Activated B cell treated with CpG ODN at 0.5 μM for 24 hours (primary cell): ENCODE data around the gene LRRC8A. TPM values are rescaled to one million over a fixed set of nuclear protein-coding genes. Genes with fewer than 3 reads are reported as not detected.

Experiments
- ATAC-seq: fragments of 200-7000 bp; cut with Tn5 transposase; one replicate; pipeline ENCODE4 v1.10.0; 2021; ENCODE audit warnings: low read depth, mild to moderate bottlenecking, moderate library complexity
- CTCF ChIA-PET: fragments of 350-600 bp; sonication (Branson Sonifier 250); formaldehyde crosslinking; loops from one replicate; lab custom pipeline; 2021; ENCODE audit warnings: antibody characterized with exemption; lab: Charles Lee
- POLR2A ChIA-PET: fragments of 350-600 bp; sonication (Branson Sonifier 250); formaldehyde crosslinking; loops from one replicate; lab custom pipeline; 2021; ENCODE audit warnings: antibody characterized with exemption; lab: Charles Lee
- DNase-seq: peaks from one replicate; pipeline ENCODE4 v3.0.0; 2022
- H3K27ac Mint-ChIP-seq: one replicate; pipeline ENCODE4 v1.8.0; 2020; ENCODE audit warnings: mixed read lengths
- H3K27me3 Mint-ChIP-seq: one replicate; pipeline ENCODE4 v1.8.0; 2021; ENCODE audit warnings: mixed read lengths
- H3K36me3 Mint-ChIP-seq: one replicate; pipeline ENCODE4 v1.8.0; 2021; ENCODE audit warnings: low read depth, mixed read lengths
- H3K4me1 Mint-ChIP-seq: one replicate; pipeline ENCODE4 v1.8.0; 2021; ENCODE audit warnings: mixed read lengths
- H3K4me3 Mint-ChIP-seq: one replicate; pipeline ENCODE4 v1.8.0; 2020; ENCODE audit warnings: mild to moderate bottlenecking, mixed read lengths
- H3K9me3 Mint-ChIP-seq: one replicate; pipeline ENCODE4 v1.8.0; 2020; ENCODE audit warnings: mixed read lengths
- intact Hi-C: fragments of 100-400 bp; cut with micrococcal nuclease; formaldehyde crosslinking; loops from one replicate; pipeline ENCODE4 v1.15.1; 2024
- total RNA-seq: library from RNA; stranded (reverse); gene quantifications from 2 replicates; pipeline ENCODE4 v1.2.3, GENCODE V29; 2022
- TF ChIP-seq, protein P1 (sequence below): fragments of 200-600 bp; IDR thresholded peaks from one replicate; pipeline ENCODE4 v1.8.0; 2022; ENCODE audit warnings: antibody characterized with exemption, mild to moderate bottlenecking

The LRRC8A gene
- total RNA-seq, 1 donor from 2014 or later, result 10.4 TPM

DNA sequence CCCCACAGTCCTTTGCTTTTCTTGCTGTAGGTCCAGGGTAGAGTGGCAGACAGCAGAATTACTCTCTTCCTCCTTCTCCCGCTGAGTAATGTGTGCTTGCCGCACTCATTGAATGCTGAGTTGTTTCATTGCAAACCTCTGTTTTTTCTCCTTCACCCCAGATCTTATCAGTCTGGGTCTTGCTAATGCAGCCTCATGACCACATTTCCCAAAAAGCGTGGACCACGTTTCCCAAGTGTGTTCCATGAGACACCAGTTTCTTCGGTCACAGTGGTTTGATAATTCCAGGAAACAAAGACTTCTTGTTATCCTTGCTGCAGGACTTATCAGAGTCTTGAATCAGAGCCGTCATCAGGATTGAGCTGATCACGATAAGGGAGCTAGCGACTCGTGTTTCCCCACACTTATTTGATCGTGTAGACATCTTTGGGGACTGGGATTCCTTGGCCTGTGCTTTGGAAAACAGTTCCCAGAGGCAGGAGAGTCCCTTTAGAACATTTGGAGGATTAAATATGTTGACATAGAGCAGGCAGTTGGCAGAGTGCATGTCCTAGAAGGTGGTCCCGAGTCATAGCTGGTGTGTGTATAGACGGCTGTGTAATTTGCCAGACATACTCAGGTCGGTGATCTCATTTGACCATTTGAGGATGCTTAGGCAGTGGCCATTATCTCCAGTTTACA lies 4.4 kb downstream of the LRRC8A start:
- H3K9me3 Mint-ChIP-seq, result no peaks in the 10 kb centered on the region
- DNase-seq (no peak), ATAC-seq (no peak)
- TF ChIP-seq, protein P1, sequence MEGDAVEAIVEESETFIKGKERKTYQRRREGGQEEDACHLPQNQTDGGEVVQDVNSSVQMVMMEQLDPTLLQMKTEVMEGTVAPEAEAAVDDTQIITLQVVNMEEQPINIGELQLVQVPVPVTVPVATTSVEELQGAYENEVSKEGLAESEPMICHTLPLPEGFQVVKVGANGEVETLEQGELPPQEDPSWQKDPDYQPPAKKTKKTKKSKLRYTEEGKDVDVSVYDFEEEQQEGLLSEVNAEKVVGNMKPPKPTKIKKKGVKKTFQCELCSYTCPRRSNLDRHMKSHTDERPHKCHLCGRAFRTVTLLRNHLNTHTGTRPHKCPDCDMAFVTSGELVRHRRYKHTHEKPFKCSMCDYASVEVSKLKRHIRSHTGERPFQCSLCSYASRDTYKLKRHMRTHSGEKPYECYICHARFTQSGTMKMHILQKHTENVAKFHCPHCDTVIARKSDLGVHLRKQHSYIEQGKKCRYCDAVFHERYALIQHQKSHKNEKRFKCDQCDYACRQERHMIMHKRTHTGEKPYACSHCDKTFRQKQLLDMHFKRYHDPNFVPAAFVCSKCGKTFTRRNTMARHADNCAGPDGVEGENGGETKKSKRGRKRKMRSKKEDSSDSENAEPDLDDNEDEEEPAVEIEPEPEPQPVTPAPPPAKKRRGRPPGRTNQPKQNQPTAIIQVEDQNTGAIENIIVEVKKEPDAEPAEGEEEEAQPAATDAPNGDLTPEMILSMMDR, result no peak
- H3K27me3 Mint-ChIP-seq, result no peaks in the 10 kb centered on the region
- H3K27ac Mint-ChIP-seq, result no peak overlapping the region
- H3K36me3 Mint-ChIP-seq, result peaks cover 41% of the 10 kb centered on the region
- intact Hi-C loops, result no loop called here
- POLR2A ChIA-PET, result no interaction called here
- H3K4me1 Mint-ChIP-seq, result peaks cover 23% of the 10 kb centered on the region
- CTCF ChIA-PET, result no interaction called here
- H3K4me3 Mint-ChIP-seq, result no peak overlapping the region

DNA sequence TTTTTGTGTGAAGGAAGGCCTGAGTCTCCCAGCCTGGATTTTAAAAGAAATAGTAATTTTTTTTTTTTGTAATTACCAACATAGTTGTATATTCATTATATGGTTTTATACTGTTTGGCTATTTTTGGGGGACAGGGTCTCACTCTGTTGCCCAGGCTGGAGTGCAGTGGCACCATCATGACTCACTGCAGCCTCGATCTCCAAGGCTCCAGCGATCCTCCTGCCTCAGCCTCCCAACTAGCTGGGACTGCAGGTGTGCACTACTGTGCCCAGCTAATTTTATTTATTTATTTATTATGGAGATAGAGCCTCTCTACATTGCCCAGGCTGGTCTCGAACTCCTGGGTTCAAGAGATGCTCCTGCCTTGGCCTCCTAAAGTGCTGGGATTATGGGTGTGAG lies 5.1 kb downstream of the LRRC8A start:
- H3K36me3 Mint-ChIP-seq, result peaks cover 36% of the 10 kb centered on the region
- H3K4me3 Mint-ChIP-seq, result no peak overlapping the region
- no peak for DNase-seq
- ChIA-PET POLR2A (no interaction called here), CTCF (no interaction called here)
- H3K27ac Mint-ChIP-seq, result no peak overlapping the region
- H3K4me1 Mint-ChIP-seq, result peaks cover 17% of the 10 kb centered on the region
- H3K9me3 Mint-ChIP-seq, result no peaks in the 10 kb centered on the region
- TF ChIP-seq, protein P1, result no peak
- H3K27me3 Mint-ChIP-seq, result no peaks in the 10 kb centered on the region
- intact Hi-C loops, result no loop called here
- ATAC-seq, result no peak

DNA sequence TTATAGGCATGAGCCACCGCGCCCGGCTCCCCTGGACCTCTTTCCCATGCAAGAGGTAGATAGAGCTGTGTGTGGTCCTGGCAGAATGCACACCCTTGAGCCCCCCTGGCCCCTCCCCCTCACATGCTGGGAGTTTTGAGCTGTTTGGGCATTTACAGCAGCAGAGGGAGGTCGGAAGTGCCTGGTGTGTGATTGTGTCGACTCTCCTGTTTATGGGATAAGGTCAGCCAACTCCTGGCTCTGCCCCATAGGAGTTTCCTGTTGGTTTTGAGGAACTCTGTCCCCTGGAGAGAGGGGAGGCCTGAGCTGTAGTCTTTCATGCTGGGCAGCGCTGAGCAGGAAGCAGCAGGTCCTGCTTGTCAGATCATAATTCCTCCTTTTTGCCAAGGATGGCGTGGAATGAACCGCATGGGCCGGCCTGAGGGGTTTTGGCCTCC lies 6.0 kb downstream of the LRRC8A start:
- CTCF ChIA-PET, result no interaction called here
- POLR2A ChIA-PET, result no interaction called here
- Mint-ChIP-seq H3K27ac (no peak overlapping the region), H3K4me1 (peaks cover 11% of the 10 kb centered on the region), H3K27me3 (no peaks in the 10 kb centered on the region), H3K36me3 (peaks cover 36% of the 10 kb centered on the region), H3K9me3 (no peaks in the 10 kb centered on the region), H3K4me3 (no peak overlapping the region)
- no peak for ATAC-seq
- no peak for DNase-seq
- TF ChIP-seq, protein P1, result no peak
- intact Hi-C loops, result no loop called here

DNA sequence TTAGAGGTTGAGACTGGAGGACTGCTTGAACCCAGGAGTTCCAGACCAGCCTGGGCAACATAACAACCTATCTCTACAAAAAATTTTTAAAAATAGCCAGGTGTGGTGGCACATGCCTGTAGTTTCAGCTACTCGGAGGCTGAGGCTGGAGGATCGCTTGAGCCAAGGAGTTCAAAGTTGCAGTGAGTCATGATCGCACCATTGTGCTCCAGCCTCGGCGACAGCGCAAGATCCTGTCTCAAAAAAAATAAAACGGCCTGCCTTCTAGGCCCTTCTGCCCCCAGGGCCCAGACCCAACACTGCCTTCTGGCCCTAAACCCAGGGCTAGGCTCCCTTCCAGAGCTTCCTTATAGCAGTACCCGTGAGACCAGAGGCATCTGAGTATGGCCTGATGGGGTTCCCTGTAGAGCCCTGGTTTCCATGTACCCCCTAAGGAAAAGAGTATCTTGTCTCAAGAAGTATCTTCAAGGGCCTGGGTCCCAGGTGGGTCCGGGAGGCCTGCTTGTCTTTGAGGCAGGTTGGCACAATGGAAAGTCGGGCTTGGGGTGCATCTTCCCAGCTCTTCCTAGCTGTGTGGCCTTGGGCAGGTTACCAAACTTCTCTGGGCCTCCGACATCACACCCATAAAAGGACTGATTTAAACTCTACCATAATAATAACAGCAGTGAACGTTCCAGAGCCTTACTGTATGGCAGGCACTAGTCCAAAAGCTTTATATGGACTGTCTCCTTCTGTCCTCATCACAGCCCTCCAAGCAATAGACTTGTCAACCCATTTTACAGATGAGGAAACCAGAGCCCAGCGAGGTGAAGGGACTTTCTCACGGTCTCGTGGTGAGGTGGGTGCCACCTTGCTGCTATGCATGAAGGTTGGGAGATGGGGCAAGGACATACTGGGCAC lies 9.6 kb downstream of the LRRC8A start:
- Mint-ChIP-seq H3K4me3 (no peak overlapping the region), H3K36me3 (peaks cover 50% of the 10 kb centered on the region), H3K27ac (no peak overlapping the region), H3K4me1 (peaks cover 12% of the 10 kb centered on the region), H3K27me3 (no peaks in the 10 kb centered on the region), H3K9me3 (no peaks in the 10 kb centered on the region)
- ATAC-seq, result no peak
- DNase-seq, result no peak
- POLR2A ChIA-PET, result interaction anchor here (0.7 kb wide), 1 partner anchor 34 kb away, joined by 3 read pairs; no protein-coding TSS in a partner anchor
- TF ChIP-seq, protein P1, result no peak
- CTCF ChIA-PET, result no interaction called here
- intact Hi-C loops, result no loop called here
